ENCODE results near the gene SCIMP.
"Not testable (repeated sequence)": the region's sequence is repeated elsewhere in the genome, so short reads cannot be mapped to it uniquely, and the experiment has no call there.

SCIMP gene

GRCh38 chr17:5164436-5164835, 70.2 kb downstream of the SCIMP start:
- H3K9me2 ChIP-seq (replicated peaks; ENCODE audit: control insufficient read depth, low read length), result no peaks in the 10 kb centered on the region
- no peaks in the 10 kb centered on the region for H3K79me2 ChIP-seq (ENCODE audit: control insufficient read depth, low read length)
- H3K4me3 ChIP-seq (ENCODE audit: low read length), result no peak overlapping the region
- H3F3A ChIP-seq (ENCODE audit: control insufficient read depth, insufficient read depth), result no peaks in the 10 kb centered on the region
- TF ChIP-seq CTCF (IDR thresholded peaks at IDR 0.05; ENCODE audit: low read depth, low read length, poor library complexity, severe bottlenecking) (no peak), EZH2phosphoT487 (IDR thresholded peaks at IDR 0.05; ENCODE audit: borderline replicate concordance, low read length) (no peak)
- no peak overlapping the region for H3K4me2 ChIP-seq (ENCODE audit: low read length)
- H3K9me3 ChIP-seq (ENCODE audit: control insufficient read depth, insufficient read depth, low read length), result no peaks in the 10 kb centered on the region
- H3K4me1 ChIP-seq (ENCODE audit: control insufficient read depth, low read length), result peaks cover 17% of the 10 kb centered on the region
- H4K20me1 ChIP-seq (ENCODE audit: control insufficient read depth, insufficient read depth, low read depth, low read length), result no peaks in the 10 kb centered on the region
- peaks cover 5% of the 10 kb centered on the region for H3K27me3 ChIP-seq (ENCODE audit: control insufficient read depth, low read length)
- H3K27ac ChIP-seq (ENCODE audit: low read depth, low read length), result no peak overlapping the region
- H3K36me3 ChIP-seq (ENCODE audit: control insufficient read depth, low read length), result no peaks in the 10 kb centered on the region

GRCh38 chr17:5161793-5162192, 72.9 kb downstream of the SCIMP start:
- H4K20me1 ChIP-seq (ENCODE audit: control insufficient read depth, insufficient read depth, low read depth, low read length); H3K4me2 ChIP-seq (ENCODE audit: low read length); H3K9me3 ChIP-seq (ENCODE audit: control insufficient read depth, insufficient read depth, low read length); H3K36me3 ChIP-seq (ENCODE audit: control insufficient read depth, low read length); H3K27me3 ChIP-seq (ENCODE audit: control insufficient read depth, low read length); H3K79me2 ChIP-seq (ENCODE audit: control insufficient read depth, low read length); H3K4me3 ChIP-seq (ENCODE audit: low read length); H3K27ac ChIP-seq (ENCODE audit: low read depth, low read length); H3F3A ChIP-seq (ENCODE audit: control insufficient read depth, insufficient read depth); H3K9me2 ChIP-seq (replicated peaks; ENCODE audit: control insufficient read depth, low read length): not testable (repeated sequence)
- H3K4me1 ChIP-seq (ENCODE audit: control insufficient read depth, low read length), result peaks cover 13% of the 10 kb centered on the region

GRCh38 chr17:5160702-5161101, 74.0 kb downstream of the SCIMP start:
- H3K79me2 ChIP-seq (ENCODE audit: control insufficient read depth, low read length); H3K4me2 ChIP-seq (ENCODE audit: low read length); H3F3A ChIP-seq (ENCODE audit: control insufficient read depth, insufficient read depth); H3K27ac ChIP-seq (ENCODE audit: low read depth, low read length); H3K9me2 ChIP-seq (replicated peaks; ENCODE audit: control insufficient read depth, low read length); H4K20me1 ChIP-seq (ENCODE audit: control insufficient read depth, insufficient read depth, low read depth, low read length); H3K9me3 ChIP-seq (ENCODE audit: control insufficient read depth, insufficient read depth, low read length); H3K36me3 ChIP-seq (ENCODE audit: control insufficient read depth, low read length); H3K4me1 ChIP-seq (ENCODE audit: control insufficient read depth, low read length); H3K27me3 ChIP-seq (ENCODE audit: control insufficient read depth, low read length); H3K4me3 ChIP-seq (ENCODE audit: low read length): not testable (repeated sequence)
